K562 (cell line): ENCODE data around the gene RRBP1. TPM values are rescaled to one million over a fixed set of nuclear protein-coding genes. Genes with fewer than 3 reads are reported as not detected.
A peak's percentile ranks its signal among the peaks of the same experiment; 100 is the strongest.

Experiments
- CBX5 ChIP-seq: IDR thresholded peaks from 2 replicates; pipeline ENCODE4 v1.6.1; 2014; ENCODE audit warnings: low read depth, borderline replicate concordance
- EP400 ChIP-seq: fragments of 450-650 bp; IDR thresholded peaks from 2 replicates; pipeline ENCODE4 v1.6.1; 2017; ENCODE audit warnings: antibody characterized with exemption, mild to moderate bottlenecking, moderate library complexity
- HDAC8 ChIP-seq: fragments of 450-650 bp; IDR thresholded peaks from 2 replicates; pipeline ENCODE4 v1.6.1; 2016; ENCODE audit warnings: mild to moderate bottlenecking, missing genetic modification characterization, moderate library complexity, missing compliant biosample characterization
- HNRNPL ChIP-seq: fragments of 200-400 bp; formaldehyde crosslinking; IDR thresholded peaks from 2 replicates; pipeline ENCODE4 v1.6.1; 2017; ENCODE audit warnings: low read depth, mild to moderate bottlenecking, low read length
- JUNB ChIP-seq: fragments of 450-650 bp; formaldehyde crosslinking; conservative IDR thresholded peaks from 2 replicates; pipeline ENCODE4 v1.4.0; 2020; ENCODE audit warnings: mild to moderate bottlenecking
- NONO ChIP-seq, 2 experiments: fragments of 200-400 bp in 1 of 2; fragments of 450-650 bp in 1 of 2; formaldehyde crosslinking in 1 of 2; IDR thresholded peaks; 2 replicates each; pipeline ENCODE4 v1.6.1; 2017; ENCODE audit warnings: low read depth in 2 of 2, mild to moderate bottlenecking in 2 of 2, moderate library complexity in 2 of 2, low read length in 1 of 2
- NR2C2 ChIP-seq, 2 experiments: fragments of 200-800 bp in 1 of 2; sonication (Bioruptor generic) in 1 of 2; sonication (generic) in 1 of 2; formaldehyde crosslinking in 1 of 2; IDR thresholded peaks; 2 replicates each; pipeline versions ENCODE4 v1.6.1 to v1.8.0; 2016 to 2022; ENCODE audit warnings: mild to moderate bottlenecking in 1 of 2, missing compliant biosample characterization in 1 of 2, missing genetic modification characterization in 1 of 2, missing genetic modification reagents in 1 of 2
- SMAD4 ChIP-seq: fragments of 250-450 bp; sonication (Bioruptor Pico); conservative IDR thresholded peaks from 2 replicates; pipeline ENCODE4 v1.8.0; 2021; ENCODE audit warnings: inconsistent platforms, mild to moderate bottlenecking, moderate library complexity
- SREBF1 ChIP-seq: fragments of 150-350 bp; IDR thresholded peaks from 2 replicates; pipeline ENCODE4 v1.6.1; 2014; ENCODE audit warnings: antibody characterized with exemption, low read depth, low read length, borderline replicate concordance
- STAG1 ChIP-seq: sonication (generic); formaldehyde crosslinking; IDR thresholded peaks from 2 replicates; pipeline ENCODE4 v1.5.0; 2020; ENCODE audit warnings: missing genetic modification reagents, borderline replicate concordance
- TCFL5 ChIP-seq: fragments of 250-450 bp; sonication (Bioruptor Pico); conservative IDR thresholded peaks from 2 replicates; pipeline ENCODE4 v1.6.1; 2021; ENCODE audit warnings: mild to moderate bottlenecking, moderate library complexity, matching md5 sums
- TFAM ChIP-seq: fragments of 250-450 bp; sonication (Bioruptor Pico); conservative IDR thresholded peaks from 2 replicates; pipeline ENCODE4 v1.5.0; 2021; ENCODE audit warnings: mild to moderate bottlenecking, moderate library complexity
- TSC22D4 ChIP-seq: fragments of 450-650 bp; IDR thresholded peaks from 2 replicates; pipeline ENCODE4 v1.6.1; 2016; ENCODE audit warnings: missing genetic modification characterization, missing biosample characterization, control low read depth
- ZNF77 ChIP-seq: fragments of 250-450 bp; sonication (Bioruptor Pico); IDR thresholded peaks from 2 replicates; pipeline ENCODE4 v1.5.0; 2020
- polyA plus RNA-seq, 8 experiments: library from polyadenylated mRNA; depleted of rRNA in 4 of 8; stranded (reverse) in 5 of 8; unstranded in 3 of 8; fragments of >200 nt; fragmentation: Nextera tagmentation in 2 of 8; fragmentation: Illumina TruSeq in 1 of 8; extraction: Ambion mirVana in 2 of 8; extraction: Trizol in 1 of 8; gene quantifications; 2 replicates each; pipeline versions ENCODE4 v1.2.1 to v1.2.3, GENCODE V29; 2011 to 2014; ENCODE audit warnings: inconsistent platforms in 1 of 8, missing spikeins in 1 of 8
- total RNA-seq, 7 experiments: library from RNA; depleted of rRNA in 6 of 7; stranded (reverse); fragments of >200 nt in 6 of 7; fragmentation: Illumina TruSeq in 2 of 7; extraction: Trizol in 2 of 7; gene quantifications; 2 replicates each; pipeline versions ENCODE4 v1.2.1 to v1.2.3, GENCODE V29; 2011 to 2021; ENCODE audit warnings: low replicate concordance in 1 of 7
- TF ChIP-seq, protein P1 (sequence below), 2 experiments: IDR thresholded peaks; 2 replicates each; pipeline ENCODE4 v1.6.1; 2011; ENCODE audit warnings: borderline replicate concordance in 1 of 2, control low read depth in 1 of 2, low read depth in 1 of 2, low read length in 1 of 2, mild to moderate bottlenecking in 1 of 2, mixed read lengths in 1 of 2, moderate library complexity in 1 of 2; ENCODE audit not compliant: insufficient read depth in 1 of 2, insufficient read length in 1 of 2, poor library complexity in 1 of 2, severe bottlenecking in 1 of 2; ENCODE audit errors: extremely low read depth in 1 of 2
- TF ChIP-seq, protein P2 (sequence below): fragments of 250-450 bp; sonication (Bioruptor Pico); IDR thresholded peaks from 2 replicates; pipeline ENCODE4 v1.4.0; 2020; ENCODE audit warnings: mild to moderate bottlenecking, moderate library complexity
- TF ChIP-seq, protein P3 (sequence below): fragments of 250-450 bp; sonication (Bioruptor Pico); IDR thresholded peaks from 2 replicates; pipeline ENCODE4 v1.8.0; 2022; ENCODE audit warnings: inconsistent platforms
- TF ChIP-seq, protein P4 (sequence below): sonication (generic); formaldehyde crosslinking; IDR thresholded peaks from 2 replicates; pipeline ENCODE4 v1.8.0; 2022; ENCODE audit warnings: missing genetic modification reagents, mild to moderate bottlenecking, moderate library complexity, borderline replicate concordance

RRBP1 gene
- total and polyA plus RNA-seq, 9 of the 15 experiments (the other 6 are each of a cell fraction or from before 2014, with no cell fraction given): 0.84 to 32.0 (median 17.6) TPM

DNA sequence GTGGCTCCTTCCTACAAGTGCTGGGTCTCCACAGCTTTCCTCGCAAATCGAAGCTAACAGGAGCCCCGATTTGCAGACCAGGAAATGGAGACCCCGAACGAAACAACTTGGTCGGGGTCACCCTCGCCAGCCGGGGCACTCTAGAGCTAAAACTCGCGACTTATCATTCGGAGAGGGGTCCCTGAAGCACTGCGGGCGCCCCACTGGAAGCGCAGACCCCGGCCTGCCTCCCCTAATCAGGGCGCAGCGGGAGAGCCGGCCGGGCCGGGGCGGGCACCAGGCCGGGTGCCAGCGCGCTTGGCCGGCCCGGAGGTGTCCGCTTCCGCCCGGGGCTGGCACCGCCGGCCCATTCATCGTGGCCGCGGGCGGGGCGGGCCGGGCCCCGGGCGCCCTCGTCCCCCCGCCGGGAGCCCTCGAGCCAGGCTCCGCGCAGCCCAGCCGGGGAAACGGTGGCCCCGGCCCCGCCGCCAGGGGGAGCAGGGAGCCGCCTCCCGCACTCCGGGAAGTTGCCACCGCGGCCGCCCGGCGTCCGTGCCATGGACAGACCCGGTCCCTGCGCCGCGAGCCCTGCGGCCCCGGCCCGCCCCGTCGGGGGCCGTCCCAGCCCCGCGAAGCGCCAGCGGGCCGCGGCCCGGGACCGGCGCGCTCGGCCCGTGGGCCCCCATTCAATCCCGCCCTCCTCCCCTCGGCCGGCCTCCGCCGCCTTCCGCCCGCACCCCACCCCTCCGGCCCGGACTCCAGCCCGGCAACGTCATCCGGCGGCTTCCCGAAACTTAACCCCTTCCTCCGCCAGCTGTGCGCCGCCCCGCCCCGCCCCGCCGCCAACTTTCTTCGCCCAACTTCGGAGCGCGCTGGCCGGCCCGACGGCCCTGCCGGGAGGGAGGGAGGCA, 961 bp downstream of the RRBP1 start (continued):
- TF ChIP-seq NONO (IDR thresholded peaks at IDR 0.05; ENCODE audit: low read depth in 2 of 2, low read length in 1 of 2): peak in 1 of 2 experiments; percentile 31; a peak in 1 of 4 replicates
- TF ChIP-seq, protein P1, sequence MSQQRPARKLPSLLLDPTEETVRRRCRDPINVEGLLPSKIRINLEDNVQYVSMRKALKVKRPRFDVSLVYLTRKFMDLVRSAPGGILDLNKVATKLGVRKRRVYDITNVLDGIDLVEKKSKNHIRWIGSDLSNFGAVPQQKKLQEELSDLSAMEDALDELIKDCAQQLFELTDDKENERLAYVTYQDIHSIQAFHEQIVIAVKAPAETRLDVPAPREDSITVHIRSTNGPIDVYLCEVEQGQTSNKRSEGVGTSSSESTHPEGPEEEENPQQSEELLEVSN (IDR thresholded peaks at IDR 0.05; ENCODE audit: borderline replicate concordance in 1 of 2, extremely low read depth in 1 of 2, insufficient read depth in 1 of 2, insufficient read length in 1 of 2, low read depth in 1 of 2, low read length in 1 of 2, poor library complexity in 1 of 2, severe bottlenecking in 1 of 2): peak in 1 of 2 experiments; percentile 48
- no peak for TF ChIP-seq CBX5
- TF ChIP-seq, protein P2, sequence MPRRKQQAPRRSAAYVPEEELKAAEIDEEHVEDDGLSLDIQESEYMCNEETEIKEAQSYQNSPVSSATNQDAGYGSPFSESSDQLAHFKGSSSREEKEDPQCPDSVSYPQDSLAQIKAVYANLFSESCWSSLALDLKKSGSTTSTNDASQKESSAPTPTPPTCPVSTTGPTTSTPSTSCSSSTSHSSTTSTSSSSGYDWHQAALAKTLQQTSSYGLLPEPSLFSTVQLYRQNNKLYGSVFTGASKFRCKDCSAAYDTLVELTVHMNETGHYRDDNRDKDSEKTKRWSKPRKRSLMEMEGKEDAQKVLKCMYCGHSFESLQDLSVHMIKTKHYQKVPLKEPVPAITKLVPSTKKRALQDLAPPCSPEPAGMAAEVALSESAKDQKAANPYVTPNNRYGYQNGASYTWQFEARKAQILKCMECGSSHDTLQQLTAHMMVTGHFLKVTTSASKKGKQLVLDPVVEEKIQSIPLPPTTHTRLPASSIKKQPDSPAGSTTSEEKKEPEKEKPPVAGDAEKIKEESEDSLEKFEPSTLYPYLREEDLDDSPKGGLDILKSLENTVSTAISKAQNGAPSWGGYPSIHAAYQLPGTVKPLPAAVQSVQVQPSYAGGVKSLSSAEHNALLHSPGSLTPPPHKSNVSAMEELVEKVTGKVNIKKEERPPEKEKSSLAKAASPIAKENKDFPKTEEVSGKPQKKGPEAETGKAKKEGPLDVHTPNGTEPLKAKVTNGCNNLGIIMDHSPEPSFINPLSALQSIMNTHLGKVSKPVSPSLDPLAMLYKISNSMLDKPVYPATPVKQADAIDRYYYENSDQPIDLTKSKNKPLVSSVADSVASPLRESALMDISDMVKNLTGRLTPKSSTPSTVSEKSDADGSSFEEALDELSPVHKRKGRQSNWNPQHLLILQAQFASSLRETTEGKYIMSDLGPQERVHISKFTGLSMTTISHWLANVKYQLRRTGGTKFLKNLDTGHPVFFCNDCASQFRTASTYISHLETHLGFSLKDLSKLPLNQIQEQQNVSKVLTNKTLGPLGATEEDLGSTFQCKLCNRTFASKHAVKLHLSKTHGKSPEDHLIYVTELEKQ: no peak
- TF ChIP-seq HNRNPL: peak; percentile 30; the same call in 1 of the 2 replicates
- no peak for TF ChIP-seq TFAM (CRISPR knock-in tag)
- TF ChIP-seq EP400: no peak
- no peak for TF ChIP-seq JUNB
- TF ChIP-seq STAG1 (CRISPR knock-in tag): no peak
- no peak for TF ChIP-seq ZNF77
- no peak for TF ChIP-seq NR2C2 (CRISPR knock-in tag; IDR thresholded peaks at IDR 0.05)
- no peak; the same call in 1 of the 2 replicates for TF ChIP-seq NR2C2 (tag; IDR thresholded peaks at IDR 0.05)
- TF ChIP-seq, protein P3, sequence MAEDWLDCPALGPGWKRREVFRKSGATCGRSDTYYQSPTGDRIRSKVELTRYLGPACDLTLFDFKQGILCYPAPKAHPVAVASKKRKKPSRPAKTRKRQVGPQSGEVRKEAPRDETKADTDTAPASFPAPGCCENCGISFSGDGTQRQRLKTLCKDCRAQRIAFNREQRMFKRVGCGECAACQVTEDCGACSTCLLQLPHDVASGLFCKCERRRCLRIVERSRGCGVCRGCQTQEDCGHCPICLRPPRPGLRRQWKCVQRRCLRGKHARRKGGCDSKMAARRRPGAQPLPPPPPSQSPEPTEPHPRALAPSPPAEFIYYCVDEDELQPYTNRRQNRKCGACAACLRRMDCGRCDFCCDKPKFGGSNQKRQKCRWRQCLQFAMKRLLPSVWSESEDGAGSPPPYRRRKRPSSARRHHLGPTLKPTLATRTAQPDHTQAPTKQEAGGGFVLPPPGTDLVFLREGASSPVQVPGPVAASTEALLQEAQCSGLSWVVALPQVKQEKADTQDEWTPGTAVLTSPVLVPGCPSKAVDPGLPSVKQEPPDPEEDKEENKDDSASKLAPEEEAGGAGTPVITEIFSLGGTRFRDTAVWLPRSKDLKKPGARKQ (CRISPR knock-in tag): no peak
- TF ChIP-seq HDAC8 (tag): no peak
- 0 out of 2 replicates have a peak, but pooled peaks have one; percentile 54 for TF ChIP-seq SMAD4
- no peak for TF ChIP-seq TSC22D4 (tag)
- TF ChIP-seq TCFL5 (CRISPR knock-in tag): no peak
- TF ChIP-seq SREBF1: no peak
- TF ChIP-seq, protein P4, sequence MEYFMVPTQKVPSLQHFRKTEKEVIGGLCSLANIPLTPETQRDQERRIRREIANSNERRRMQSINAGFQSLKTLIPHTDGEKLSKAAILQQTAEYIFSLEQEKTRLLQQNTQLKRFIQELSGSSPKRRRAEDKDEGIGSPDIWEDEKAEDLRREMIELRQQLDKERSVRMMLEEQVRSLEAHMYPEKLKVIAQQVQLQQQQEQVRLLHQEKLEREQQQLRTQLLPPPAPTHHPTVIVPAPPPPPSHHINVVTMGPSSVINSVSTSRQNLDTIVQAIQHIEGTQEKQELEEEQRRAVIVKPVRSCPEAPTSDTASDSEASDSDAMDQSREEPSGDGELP (CRISPR knock-in tag): peak; percentile 76
